NCI-H2029 (cell line): ENCODE data around the gene MYEF2.

Source experiments
- DNase-seq: peaks from one replicate; lab custom pipeline; 2025; lab: John Stamatoyannopoulos, UW

Gene MYEF2, protein sequence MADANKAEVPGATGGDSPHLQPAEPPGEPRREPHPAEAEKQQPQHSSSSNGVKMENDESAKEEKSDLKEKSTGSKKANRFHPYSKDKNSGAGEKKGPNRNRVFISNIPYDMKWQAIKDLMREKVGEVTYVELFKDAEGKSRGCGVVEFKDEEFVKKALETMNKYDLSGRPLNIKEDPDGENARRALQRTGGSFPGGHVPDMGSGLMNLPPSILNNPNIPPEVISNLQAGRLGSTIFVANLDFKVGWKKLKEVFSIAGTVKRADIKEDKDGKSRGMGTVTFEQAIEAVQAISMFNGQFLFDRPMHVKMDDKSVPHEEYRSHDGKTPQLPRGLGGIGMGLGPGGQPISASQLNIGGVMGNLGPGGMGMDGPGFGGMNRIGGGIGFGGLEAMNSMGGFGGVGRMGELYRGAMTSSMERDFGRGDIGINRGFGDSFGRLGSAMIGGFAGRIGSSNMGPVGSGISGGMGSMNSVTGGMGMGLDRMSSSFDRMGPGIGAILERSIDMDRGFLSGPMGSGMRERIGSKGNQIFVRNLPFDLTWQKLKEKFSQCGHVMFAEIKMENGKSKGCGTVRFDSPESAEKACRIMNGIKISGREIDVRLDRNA

GRCh38 chr15:48177766-48178647 is at the start of gene MYEF2:
Gene MYEF2 (minus strand): TSS chr15:48178295. CDS start chr15:48178237, 58 bp downstream.
- DNase-seq, result peak; percentile 62

- DNase-seq, result no peak
These were observed 47.7 kb upstream of the MYEF2 start for GRCh38 chr15:48225771-48226170.

DNA sequence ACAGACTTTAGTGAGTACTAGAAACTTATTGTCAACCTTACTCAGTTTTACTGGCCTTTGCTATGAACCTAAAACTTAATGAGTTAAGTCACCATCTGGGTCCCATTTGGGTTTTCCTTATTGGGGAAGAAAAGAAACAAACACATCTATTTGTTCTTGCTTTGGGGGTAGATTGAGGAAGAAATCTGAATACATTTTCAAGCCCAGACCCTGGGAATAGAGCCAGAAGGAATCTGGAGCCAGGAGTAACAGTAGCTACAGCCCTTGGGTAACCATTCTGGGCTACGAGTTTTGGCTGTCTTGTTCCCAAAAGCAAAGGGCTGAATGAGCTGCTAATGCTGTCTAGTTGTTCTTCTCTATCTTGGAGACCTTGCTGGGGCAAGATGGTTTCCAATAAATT is 44.5 kb upstream of the MYEF2 start:
- no peak for DNase-seq

DNA sequence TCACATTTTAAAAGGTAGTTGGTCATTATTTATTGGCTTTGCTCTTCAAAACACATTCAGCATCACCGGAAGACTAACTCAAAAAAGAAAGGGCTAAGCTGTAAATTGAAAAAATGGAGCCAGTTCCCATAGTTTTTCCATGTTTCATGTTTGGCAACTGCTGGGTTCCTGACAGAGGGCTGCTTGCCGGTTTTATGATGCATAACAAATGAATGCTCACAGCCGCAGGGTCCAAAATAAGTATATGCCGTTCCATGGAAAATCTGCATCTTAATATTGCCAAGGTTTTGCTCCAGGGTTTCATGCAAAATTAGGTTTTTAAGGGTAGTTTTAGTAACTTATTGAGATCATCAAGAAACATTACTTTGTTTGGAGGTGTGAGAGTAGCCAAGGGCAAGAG is 43.8 kb upstream of the MYEF2 start:
- no peak for DNase-seq

DNA sequence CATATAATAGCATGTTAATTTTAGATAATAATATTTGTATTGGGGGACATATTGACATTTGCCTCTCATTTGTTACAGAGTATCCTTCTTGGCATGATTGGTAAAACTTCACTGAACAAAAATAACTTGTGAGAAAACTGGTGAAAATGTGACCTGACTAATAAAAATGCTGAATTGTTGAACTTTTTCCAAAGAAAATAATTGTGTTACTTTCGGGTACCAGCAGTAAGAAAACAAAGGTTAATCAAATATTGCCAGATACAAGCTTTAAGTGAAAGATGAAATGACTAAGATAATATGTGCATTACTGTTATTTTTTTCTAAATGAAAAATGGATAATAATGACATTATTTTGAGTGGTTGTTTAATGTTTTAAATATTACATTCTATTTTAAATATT is 43.2 kb upstream of the MYEF2 start:
- DNase-seq, result no peak

GRCh38 chr15:48205981-48206380 is 27.9 kb upstream of the MYEF2 start, which contains the start of gene SLC12A1:
Gene SLC12A1 (plus strand): TSS chr15:48206302. CDS start chr15:48207720, 1,418 bp downstream.
- no peak for DNase-seq

DNA sequence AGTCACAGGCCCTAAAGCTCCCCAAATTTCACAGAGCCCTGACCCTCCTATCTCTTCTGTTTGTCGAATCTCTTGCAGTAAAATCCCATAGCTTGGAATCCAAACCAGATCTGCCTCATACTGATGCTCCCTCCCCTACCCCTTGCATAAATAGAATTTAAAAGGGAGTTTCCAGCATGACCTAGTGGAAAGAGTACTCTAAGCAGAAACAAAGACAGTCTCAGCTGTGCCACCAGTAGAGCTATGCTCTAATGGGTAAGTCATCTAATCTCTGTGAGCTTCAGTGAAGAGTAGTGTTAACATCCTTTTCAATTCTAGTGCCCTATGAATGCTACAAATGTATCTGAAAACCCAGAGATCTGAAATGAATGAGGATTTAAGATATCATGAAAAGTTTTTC is 24.0 kb upstream of the MYEF2 start:
- no peak for DNase-seq

DNA sequence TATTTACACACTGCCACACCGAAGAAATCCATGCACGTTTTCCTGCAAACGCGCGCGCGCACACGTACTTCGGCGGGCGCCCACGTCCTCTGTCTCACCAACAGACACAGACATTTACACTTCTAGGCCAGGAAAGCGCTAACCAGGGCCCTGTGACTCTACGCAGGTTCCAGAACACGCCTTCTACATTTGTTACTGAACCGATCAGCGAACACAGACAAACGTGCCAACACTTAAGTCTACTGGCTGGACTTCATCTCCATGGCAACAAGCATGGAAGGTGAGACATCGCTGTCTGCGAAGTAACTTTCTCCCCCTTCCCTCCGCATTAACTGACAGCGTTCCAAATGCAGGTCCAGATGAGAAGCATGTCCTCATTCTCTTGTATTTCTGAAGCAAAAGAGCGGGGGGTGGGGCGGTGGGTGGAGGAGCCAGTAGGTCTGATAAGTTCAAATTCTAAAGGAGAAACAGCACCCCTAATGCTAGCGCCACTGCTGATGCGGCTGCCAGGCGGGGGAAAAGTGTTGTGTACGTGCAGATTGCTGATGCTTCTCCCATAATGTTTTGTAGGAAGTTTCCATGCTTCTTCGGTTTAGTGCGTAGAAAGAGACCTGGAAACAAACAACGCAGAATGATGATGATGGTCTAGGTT is 13.6 kb upstream of the MYEF2 start, which contains the start of gene CTXN2:
CTXN2 (plus strand) TSS at position 92 of the 652 bp plus-strand sequence. CDS start 9,636 bp downstream, outside the sequence.
- peak; percentile 42 for DNase-seq

DNA sequence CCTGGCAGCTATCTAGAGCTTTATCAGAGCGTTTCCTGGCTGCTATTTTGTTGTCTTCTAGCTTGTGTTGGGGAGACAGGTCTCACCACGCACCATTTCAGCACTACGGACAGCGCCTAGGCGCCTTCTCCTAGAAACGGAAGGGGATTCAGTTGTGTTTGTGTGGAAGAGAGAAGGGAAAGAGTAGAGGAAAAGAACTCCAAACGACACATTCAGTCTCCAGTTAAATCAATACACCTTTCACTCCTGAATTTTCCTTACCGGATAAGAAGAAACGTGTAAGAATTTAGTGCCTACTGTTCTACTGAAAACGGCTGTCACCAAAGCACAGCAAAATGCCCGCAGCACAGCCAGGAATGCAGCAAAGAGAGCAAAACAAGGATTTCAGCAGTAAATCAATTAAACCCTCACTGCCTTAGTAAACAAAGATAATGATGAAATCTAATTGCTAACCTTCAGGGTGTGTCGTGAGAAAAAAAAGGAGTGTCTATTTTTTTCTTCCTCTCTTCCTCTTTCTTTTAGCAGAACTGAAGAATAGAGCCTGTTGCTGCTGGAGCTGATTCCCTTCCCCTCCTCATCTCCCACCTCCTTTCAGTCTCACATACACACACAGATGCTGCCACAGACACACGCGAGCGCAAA is 13.0 kb upstream of the MYEF2 start:
- peak; percentile 4 for DNase-seq

GRCh38 chr15:48186271-48186670 is 8.2 kb upstream of the MYEF2 start:
- DNase-seq, result no peak

DNA sequence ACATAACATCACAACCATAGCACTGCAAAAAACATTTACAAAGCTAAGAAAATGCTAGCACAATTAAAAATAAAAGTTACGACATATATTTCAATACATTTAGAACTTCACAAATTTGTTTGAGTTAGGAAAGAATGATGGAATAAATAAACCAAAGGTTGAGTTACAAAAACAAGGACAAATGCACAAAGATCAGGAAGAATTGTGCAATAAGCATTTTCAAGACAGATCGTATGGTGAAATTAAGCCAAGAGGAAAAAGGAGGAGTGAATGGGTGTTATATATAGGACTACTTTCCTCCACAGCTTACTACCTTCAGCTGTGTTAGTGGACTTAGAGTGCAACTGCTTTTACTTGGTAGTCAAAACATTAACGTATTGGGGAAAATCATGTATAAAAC is 7.4 kb upstream of the MYEF2 start:
- DNase-seq, result no peak

DNA sequence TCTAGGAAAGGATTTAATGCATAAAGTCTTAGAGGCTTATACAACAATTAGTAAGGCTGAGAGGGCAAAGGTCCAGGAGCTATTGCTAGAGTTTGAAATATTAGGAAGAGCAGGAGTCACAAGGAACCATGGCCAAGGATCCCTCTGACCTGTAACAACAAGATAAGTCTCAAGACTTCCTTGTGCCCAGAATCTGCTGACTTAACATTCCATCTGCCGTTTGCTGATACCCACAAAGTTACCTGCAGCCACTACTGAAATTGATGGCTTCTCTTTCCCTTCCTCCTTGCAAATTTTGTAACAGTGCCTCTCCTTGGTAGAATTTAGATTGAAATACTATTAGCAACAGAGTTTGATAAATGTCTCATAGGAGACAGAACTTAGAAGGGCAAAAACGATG is 4.7 kb upstream of the MYEF2 start:
- no peak for DNase-seq

DNA sequence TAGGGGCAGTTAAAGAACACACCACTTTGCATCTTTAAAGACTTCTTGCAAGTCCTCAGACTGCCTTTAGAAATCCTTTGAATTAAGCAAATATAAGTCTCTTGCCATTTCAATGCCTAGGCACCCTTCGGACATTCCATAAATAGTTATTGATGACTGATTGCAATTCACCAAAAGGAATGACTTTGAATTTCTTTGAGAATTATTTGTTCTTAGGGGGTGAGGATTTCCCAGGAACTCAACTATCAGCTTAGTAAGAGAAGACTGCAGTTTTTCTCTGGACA is 495 bp upstream of the MYEF2 start:
- no peak for DNase-seq

DNA sequence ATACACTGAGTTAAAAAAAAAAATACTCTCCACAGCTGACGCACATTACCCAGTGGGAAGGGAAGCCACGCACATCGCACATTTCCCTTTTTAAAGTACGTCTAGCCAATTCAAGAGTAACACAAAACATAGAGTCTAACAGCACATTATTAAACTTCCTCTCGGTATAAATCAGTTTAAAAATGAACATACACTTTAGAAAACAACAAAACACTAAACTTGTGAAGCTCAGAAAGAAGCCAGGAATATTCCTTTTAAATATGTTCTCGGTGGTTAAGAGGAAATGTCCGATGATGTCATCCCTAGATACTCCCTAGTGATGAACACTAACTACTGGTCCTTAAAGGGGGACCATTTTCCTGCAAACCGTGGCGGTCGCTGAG is 721 bp downstream of the MYEF2 start:
- peak; percentile 19 for DNase-seq

GRCh38 chr15:48176957-48177356 is 1.1 kb downstream of the MYEF2 start:
- no peak for DNase-seq

GRCh38 chr15:48176112-48176511 is 2.0 kb downstream of the MYEF2 start:
- DNase-seq, result no peak

- DNase-seq, result no peak
These were observed 3.0 kb downstream of the MYEF2 start for GRCh38 chr15:48175126-48175525.

- DNase-seq, result no peak
These were observed 7.1 kb downstream of the MYEF2 start for GRCh38 chr15:48170981-48171380.

- DNase-seq, result no peak
These were observed 9.5 kb downstream of the MYEF2 start for GRCh38 chr15:48168616-48169015.

GRCh38 chr15:48153526-48153925 is 24.6 kb downstream of the MYEF2 start:
- no peak for DNase-seq

DNA sequence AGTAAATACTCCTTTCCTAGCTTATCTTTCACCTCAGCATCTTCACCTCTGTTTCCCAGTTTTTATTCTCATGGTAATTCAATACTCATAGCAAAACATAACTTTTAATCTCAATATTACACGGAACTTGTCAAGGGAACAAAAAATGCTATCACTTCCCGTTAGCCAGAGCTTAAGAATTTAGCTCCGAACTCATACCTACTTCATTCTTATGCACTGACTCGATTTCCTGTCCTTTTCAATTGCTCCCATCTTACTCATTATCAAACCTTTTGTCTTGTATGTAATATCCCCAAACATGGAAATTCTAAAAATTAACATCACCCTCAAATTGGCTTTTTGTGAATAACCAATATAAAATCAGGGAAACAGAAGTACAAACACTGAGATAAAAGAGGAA is 28.2 kb downstream of the MYEF2 start:
- no peak for DNase-seq

- no peak for DNase-seq
These were observed 30.7 kb downstream of the MYEF2 start for GRCh38 chr15:48147358-48147757.
